PC-9 (cell line): Measurements from ENCODE around the gene SP3. TPM values are rescaled to one million over a fixed set of nuclear protein-coding genes. Genes with fewer than 3 reads are reported as not detected.

Experiments
- BruUV-seq: library from RNA; stranded (reverse); fragments of 400-500 nt; replicated peaks from 2 replicates; lab custom pipeline; 2021; lab: Mats Ljungman, UMichigan
- CTCF ChIA-PET: fragments of 300-600 bp; sonication (Branson Sonifier 250); formaldehyde crosslinking; loops from one replicate; lab custom pipeline; 2022; ENCODE audit warnings: antibody characterized with exemption; lab: Charles Lee
- POLR2A ChIA-PET: fragments of 300-600 bp; sonication (Branson Sonifier 250); formaldehyde crosslinking; loops from one replicate; lab custom pipeline; 2022; ENCODE audit warnings: antibody characterized with exemption; ENCODE audit not compliant: unreplicated experiment; lab: Charles Lee
- DNase-seq, 2 experiments: peaks; one replicate each; pipeline versions ENCODE4 v3.0.0 to v3.0.0-alpha.2; 2015 to 2022; ENCODE audit warnings: mixed read lengths in 1 of 2
- H2AFZ ChIP-seq: fragments of 200-600 bp; sonication (generic); 2 replicates; pipeline ENCODE4 v1.8.1; 2017; ENCODE audit warnings: antibody characterized with exemption
- H3F3A ChIP-seq: fragments of 200-600 bp; sonication (generic); 2 replicates; pipeline ENCODE4 v1.8.1; 2017; ENCODE audit warnings: antibody characterized with exemption, mild to moderate bottlenecking, low read depth; ENCODE audit not compliant: insufficient read depth
- H3K27ac ChIP-seq: fragments of 200-600 bp; sonication (generic); 2 replicates; pipeline ENCODE4 v1.6.1; 2016; ENCODE audit warnings: mixed run types
- H3K27me3 ChIP-seq: fragments of 200-600 bp; sonication (generic); 2 replicates; pipeline ENCODE4 v1.6.1; 2016; ENCODE audit warnings: low read depth, mixed run types; ENCODE audit not compliant: insufficient read depth
- H3K36me3 ChIP-seq: fragments of 200-600 bp; sonication (generic); 2 replicates; pipeline ENCODE4 v1.6.1; 2016; ENCODE audit warnings: low read depth, mixed run types
- H3K4me1 ChIP-seq: fragments of 200-600 bp; sonication (generic); replicated peaks from 2 replicates; pipeline ENCODE4 v1.6.1; 2016; ENCODE audit warnings: mixed run types; ENCODE audit not compliant: insufficient read depth
- H3K4me2 ChIP-seq: fragments of 200-600 bp; sonication (generic); 2 replicates; pipeline ENCODE4 v1.6.1; 2017; ENCODE audit warnings: mixed run types
- H3K4me3 ChIP-seq: fragments of 200-600 bp; sonication (generic); 2 replicates; pipeline ENCODE4 v1.6.1; 2016; ENCODE audit warnings: mixed run types
- H3K79me2 ChIP-seq: fragments of 200-600 bp; sonication (generic); 2 replicates; pipeline ENCODE4 v1.6.1; 2017; ENCODE audit warnings: low read depth, mixed run types
- H3K9me2 ChIP-seq: fragments of 200-600 bp; sonication (generic); 2 replicates; pipeline ENCODE4 v1.8.1; 2017; ENCODE audit warnings: mild to moderate bottlenecking; ENCODE audit not compliant: insufficient read depth
- H3K9me3 ChIP-seq: fragments of 200-600 bp; sonication (generic); 2 replicates; pipeline ENCODE4 v1.8.1; 2016; ENCODE audit warnings: low read depth; ENCODE audit not compliant: insufficient read depth
- H4K20me1 ChIP-seq: fragments of 200-600 bp; sonication (generic); 2 replicates; pipeline ENCODE4 v1.8.1; 2017; ENCODE audit not compliant: insufficient read depth
- CTCF ChIP-seq: fragments of 200-600 bp; sonication (generic); conservative IDR thresholded peaks from 2 replicates; pipeline ENCODE4 v1.6.1; 2017; ENCODE audit warnings: mixed run types, antibody characterized with exemption, mild to moderate bottlenecking, moderate library complexity
- EZH2 ChIP-seq: fragments of 200-600 bp; sonication (generic); IDR thresholded peaks from 2 replicates; pipeline ENCODE4 v1.8.0; 2017; ENCODE audit warnings: antibody characterized with exemption, low read depth
- intact Hi-C: fragments of 100-400 bp; cut with micrococcal nuclease; formaldehyde crosslinking; loops from one replicate; pipeline ENCODE4 v1.10.0; 2022; ENCODE audit not compliant: unreplicated experiment
- total RNA-seq: library from RNA; stranded (reverse); gene quantifications from 2 replicates; pipeline ENCODE4 v1.2.3, GENCODE V29; 2021

The SP3 gene
- total RNA-seq, 1 experiment from 2014 or later, result 127 TPM

GRCh38 chr2:173922760-173923159, 42.4 kb downstream of the SP3 start:
- Histone ChIP-seq H3K4me2 (no peak overlapping the region), H4K20me1 (peaks cover 50% of the 10 kb centered on the region), H2AFZ (no peak overlapping the region), H3K4me3 (no peak overlapping the region), H3K36me3 (peaks cover 33% of the 10 kb centered on the region; the same call in 1 of the 2 replicates), H3K9me2 (no peaks in the 10 kb centered on the region), H3K27ac (no peak overlapping the region), H3K9me3 (no peaks in the 10 kb centered on the region), H3K27me3 (no peaks in the 10 kb centered on the region), H3K79me2 (peaks cover 86% of the 10 kb centered on the region), H3K4me1 (no peaks in the 10 kb centered on the region), H3F3A (peaks cover 17% of the 10 kb centered on the region)
- no peak for DNase-seq
- intact Hi-C loops, result no loop called here
- ChIA-PET CTCF (interaction anchor here (0.6 kb wide), 1 partner anchor 57 kb away, joined by 3 read pairs; no protein-coding TSS in a partner anchor), POLR2A (no interaction called here)
- TF ChIP-seq EZH2 (no peak), CTCF (no peak)
- BruUV-seq, result no TSS peak

- Histone ChIP-seq H2AFZ (no peak overlapping the region), H3K4me3 (no peak overlapping the region), H3K27me3 (no peaks in the 10 kb centered on the region), H3K36me3 (peaks cover 40% of the 10 kb centered on the region; the same call in 1 of the 2 replicates), H4K20me1 (peaks cover 53% of the 10 kb centered on the region), H3K4me2 (no peak overlapping the region), H3K9me3 (no peaks in the 10 kb centered on the region), H3K4me1 (no peaks in the 10 kb centered on the region), H3K27ac (no peak overlapping the region), H3F3A (peaks cover 23% of the 10 kb centered on the region), H3K9me2 (no peaks in the 10 kb centered on the region), H3K79me2 (peaks cover 86% of the 10 kb centered on the region)
- TF ChIP-seq EZH2 (no peak), CTCF (no peak)
- ChIA-PET POLR2A (no interaction called here), CTCF (no interaction called here)
- intact Hi-C loops, result no loop called here
- DNase-seq, result no peak
- no TSS peak for BruUV-seq
Measured at GRCh38 chr2:173922068-173922467, 43.1 kb downstream of the SP3 start.

- DNase-seq, result peak in 1 of 2 experiments; percentile 82
- CTCF ChIA-PET, result no interaction called here
- Histone ChIP-seq H3K9me2 (no peaks in the 10 kb centered on the region), H3F3A (peaks cover 36% of the 10 kb centered on the region), H3K4me3 (no peak overlapping the region), H3K4me2 (peak overlapping the region; percentile 13; the same call in 1 of the 2 replicates), H3K36me3 (peaks cover 69% of the 10 kb centered on the region), H3K79me2 (peaks cover 41% of the 10 kb centered on the region), H4K20me1 (peaks cover 28% of the 10 kb centered on the region; the same call in 1 of the 2 replicates), H3K27me3 (no peaks in the 10 kb centered on the region), H2AFZ (no peak overlapping the region), H3K9me3 (no peaks in the 10 kb centered on the region), H3K27ac (no peak overlapping the region; the same call in 1 of the 2 replicates), H3K4me1 (peaks cover 14% of the 10 kb centered on the region)
- intact Hi-C loops, result loop anchor here (10.0 kb wide), 2 partner anchors 339 to 431 kb away; no protein-coding TSS in a partner anchor
- POLR2A ChIA-PET, result interaction anchor here (0.6 kb wide), 1 partner anchor 59 kb away, joined by 3 read pairs; no protein-coding TSS in a partner anchor
- BruUV-seq, result no TSS peak
- TF ChIP-seq EZH2 (no peak), CTCF (no peak)
Measured at GRCh38 chr2:173914055-173914927, 50.9 kb downstream of the SP3 start.
